RKO (cell line): ENCODE measurements around the gene KIAA1328.

Experiments used
- DNase-seq: peaks from one replicate; pipeline ENCODE4 v3.0.0-alpha.2; 2016; ENCODE audit warnings: low spot score

Gene KIAA1328

DNA sequence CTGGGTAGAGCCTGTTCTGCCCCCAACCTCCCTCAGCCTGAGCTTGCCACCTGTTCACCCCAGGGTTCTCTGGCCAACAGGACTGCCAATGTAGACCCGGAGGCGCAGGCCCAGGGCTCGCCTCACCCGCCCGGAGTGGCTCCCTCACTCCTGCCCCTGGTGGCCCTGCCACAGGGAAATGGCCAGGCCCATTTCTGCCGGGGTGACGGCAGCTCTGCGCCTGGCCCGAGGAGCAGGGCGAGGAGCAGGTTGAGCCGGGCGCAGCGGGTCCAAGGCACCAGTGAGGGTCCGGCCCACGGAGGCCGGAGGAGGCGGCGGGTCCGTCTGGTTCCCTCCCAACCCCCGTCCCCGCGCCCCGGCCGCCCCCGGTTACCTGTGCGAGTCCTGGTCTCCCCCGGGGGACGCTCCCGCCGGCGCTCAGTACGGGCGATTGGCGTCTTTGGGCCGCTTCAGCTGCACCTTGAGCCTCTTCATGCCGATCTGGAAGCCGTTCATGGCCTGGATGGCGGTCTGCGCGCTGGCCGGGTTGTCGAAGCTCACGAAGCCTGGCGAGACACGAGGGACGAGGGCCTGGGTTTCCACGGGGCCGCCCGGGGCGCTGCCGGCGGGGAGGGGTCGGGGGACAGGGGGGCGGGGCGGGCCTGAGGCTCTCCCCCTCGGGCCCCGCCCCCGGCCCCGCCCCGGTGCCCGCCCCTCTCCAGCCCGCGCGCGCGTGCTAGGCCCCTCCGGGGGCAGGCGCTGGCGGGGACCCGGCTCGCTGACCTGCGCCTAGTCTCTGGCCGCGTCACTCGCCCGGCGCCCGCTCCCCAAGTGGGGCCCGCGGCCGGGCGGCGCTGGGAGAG, 424.7 kb downstream of the KIAA1328 start:
- no peak for DNase-seq

DNA sequence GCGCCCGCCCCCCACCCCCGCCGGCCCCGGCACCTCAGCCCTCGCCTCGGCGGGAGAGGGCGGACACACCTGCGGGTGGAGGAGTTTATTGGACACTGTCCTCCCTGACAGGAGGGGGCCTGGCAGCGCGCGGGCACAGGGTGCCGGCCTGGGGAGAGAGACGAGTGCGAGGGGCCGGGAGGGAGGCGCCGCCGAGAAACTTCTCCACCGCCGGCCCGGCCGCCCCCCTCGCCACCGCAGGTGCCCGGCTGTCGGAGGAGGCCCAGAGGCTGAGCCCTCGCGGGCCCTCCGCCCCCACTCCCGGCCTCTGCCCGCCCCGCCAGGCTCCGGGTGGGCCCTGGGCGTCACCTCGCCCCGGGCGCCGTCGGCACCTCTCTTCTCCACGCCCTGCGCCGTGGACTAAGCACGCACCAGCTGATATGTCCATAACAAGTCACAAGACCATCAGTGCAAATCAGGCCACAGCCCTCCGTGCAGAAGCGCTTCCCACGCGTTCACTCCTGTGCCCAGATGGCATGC, 425.4 kb downstream of the KIAA1328 start:
- no peak for DNase-seq

DNA sequence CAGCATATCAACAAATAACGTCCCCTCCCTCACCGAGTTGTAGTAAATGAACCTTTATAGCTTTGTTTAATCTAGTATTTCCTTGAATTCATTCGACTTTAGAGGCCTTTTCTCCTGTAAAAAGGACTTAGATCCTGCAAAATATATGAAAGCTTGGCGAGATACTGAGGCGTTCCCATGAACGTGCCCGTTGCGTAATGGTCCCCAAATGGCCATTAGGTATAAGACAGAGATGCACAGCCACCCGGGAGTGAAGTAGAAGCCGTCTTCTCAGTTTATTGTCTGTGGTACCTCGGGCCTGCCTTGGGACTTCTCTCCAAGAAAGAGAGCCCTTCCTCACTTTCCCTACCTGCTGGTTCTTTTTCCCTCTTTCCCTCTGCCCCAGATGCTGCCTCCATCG, 426.0 kb downstream of the KIAA1328 start:
- no peak for DNase-seq

DNA sequence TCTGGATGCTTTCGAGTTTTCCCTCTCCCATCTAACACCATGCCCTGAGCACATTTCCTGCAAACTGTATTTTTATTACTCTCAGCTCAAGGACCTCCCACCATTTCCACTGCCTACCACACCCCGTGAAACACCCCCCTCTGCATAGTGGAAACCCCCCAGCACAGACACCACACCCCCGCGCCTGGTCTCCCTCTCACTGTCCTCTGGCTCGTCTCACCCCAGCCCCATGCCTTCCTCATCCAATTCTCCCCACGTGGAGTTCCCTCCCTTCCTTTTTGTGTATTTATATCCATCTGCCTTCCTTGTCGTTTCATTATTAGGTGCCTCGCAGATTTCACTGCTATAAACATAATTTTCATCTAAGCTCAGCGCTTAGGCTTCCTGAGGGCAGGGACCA, 429.2 kb downstream of the KIAA1328 start:
- DNase-seq = no peak

DNA sequence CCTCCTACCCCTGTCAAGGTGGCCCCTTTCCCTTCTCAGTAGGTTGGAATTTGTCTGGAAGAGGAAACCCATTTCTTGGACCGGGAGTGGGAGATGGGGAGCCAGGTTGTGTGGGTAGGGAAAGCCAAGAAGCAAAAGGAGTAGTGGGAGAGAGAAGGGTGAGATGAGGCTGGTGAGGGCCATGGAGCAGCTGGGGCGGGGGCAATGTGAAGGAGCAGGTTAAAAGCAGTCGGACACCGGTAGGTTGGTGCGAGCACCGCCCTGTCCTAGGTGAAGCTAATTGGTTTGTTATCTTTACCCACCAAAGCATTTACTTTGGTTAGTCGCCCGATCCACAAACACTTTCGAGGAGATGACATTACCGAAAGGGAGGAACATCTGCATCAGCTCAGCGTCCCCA, 429.9 kb downstream of the KIAA1328 start:
- DNase-seq = no peak

DNA sequence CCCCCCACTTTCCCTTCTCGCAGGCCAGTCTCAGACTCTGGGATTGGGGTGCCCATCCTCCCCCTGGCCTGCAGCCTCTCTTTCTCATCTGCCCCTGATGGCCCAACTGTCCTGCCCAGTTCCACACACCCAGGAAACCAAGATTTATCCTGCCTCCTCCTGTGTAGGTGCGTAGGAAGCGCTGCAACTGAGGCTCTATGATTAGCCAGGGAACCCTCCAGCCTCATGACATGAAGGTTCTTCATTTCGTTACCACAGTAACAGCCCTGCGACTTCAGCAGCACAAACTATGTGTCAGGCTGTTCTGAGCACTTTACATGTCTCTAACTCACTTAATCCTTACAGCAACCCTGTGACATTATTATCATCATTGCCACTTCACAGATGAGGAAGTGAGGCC, 430.8 kb downstream of the KIAA1328 start:
- DNase-seq = no peak

DNA sequence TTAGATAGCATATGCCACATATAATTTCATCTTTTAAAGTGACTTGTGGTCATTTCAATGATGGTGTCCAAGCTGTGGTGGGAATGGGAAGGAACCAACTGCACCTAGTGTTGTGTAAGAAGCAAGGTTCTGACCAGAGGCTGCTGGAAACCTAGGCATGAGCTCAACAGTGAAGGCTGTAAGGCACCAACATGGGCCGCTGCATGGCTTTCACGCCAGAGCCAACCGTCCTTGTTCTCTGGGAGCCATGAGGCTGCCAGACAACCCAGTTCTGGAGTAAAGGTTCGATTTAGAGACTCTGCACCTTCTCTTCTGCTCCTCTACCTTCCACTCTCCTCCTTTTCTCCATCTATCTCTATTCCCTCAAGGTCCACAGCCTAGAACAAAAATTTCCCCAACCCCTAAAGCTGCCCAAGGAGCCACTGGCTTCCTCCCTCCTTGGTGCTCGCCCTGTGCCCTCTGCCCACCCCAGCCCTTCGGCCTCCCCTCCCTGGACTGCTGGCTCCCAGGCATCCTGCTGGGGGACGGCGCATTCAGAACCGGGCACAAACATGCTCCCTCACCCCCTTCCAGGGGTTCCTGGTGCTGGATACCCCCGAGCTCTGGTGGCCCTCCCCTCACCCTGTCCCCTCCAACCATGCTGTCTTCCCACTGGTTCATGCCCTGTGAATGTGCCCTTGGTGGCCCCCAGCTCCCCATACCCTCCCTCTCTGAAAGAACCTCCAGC, 431.6 kb downstream of the KIAA1328 start:
- no peak for DNase-seq

DNA sequence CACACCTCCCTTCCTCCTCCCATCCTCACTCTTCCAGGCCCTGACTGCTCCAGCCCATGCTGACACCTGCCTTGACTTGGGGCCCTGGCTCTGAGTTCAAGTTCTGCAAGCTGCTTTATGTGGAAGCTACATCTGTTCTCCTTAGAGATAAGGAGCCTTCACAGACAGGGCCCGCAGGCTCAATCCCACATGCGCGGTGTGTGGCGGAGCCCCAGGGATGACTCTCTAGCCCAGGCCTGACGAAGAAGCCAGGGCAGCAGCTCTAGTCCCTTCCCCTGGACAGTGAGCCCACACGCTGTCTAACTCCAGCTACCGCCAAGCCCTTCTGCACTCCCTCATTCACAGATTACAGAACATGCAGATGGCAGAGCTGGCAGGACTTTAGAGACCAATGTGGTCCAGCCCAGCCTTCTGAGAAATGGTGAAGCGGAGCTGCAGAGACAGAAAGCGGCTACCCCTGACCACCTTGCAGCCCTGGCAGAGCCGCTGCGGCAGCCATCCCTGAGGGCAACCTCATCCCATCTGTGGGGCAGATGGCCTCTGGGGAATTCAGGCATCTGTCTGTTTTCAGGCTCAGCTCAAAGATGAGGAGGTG, 432.4 kb downstream of the KIAA1328 start:
- DNase-seq = no peak

DNA sequence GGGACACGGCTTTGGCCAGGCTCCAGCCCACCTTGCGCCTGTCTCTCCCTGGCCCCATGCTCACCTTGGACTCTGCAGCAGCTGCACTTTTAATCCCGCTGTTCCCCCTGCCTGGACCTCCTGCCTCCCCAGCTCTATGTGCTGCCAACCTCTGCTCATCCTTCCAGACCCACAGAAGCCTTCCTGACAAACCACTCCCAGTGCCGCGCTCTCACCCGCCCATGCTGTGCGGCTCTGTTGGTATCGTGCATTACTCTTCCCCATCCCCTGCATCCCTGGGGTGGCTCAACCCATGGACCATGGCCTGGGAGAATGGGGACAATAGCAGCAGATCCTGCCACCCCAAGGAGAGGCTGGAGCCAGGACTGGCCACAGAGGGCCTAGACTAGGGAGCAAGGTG, 433.1 kb downstream of the KIAA1328 start:
- no peak for DNase-seq

DNA sequence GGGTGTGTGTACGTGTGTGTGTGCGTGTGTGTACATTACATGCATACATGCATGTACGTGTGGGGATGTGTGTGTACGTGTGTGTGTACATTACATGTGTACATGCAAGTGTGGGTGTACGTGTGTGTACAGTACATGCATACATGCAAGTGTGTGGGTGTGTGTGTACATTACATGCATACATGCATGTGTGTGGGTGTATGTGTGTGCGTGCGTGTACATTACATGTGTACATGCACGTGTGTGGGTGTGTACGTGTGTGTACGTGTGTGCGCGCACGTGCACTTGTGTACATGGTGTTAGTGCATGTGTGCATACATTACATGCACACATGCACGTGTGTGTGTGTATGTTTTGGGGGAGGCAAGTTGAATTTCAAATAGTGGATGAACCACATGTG, 436.0 kb downstream of the KIAA1328 start:
- no peak for DNase-seq

DNA sequence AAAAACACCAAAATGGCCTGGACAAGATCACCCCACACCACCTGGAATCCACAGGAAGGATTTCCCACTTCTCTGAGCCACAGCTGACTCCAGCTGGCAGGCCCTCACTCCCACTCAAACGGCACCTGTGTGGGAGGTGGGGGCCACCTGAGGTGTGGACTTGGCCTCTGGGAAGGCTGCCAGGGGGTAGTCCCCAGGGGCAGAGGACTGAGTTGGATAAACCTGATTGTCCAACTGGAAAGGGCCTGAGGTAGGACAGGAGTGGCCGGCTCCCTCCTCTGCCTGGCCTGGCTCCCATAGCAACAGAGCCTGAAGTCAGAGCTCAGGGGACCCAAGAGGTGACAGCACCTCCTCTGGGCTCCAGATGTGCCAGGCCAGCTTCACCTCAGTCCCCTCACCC, 436.5 kb downstream of the KIAA1328 start:
- DNase-seq = no peak

DNA sequence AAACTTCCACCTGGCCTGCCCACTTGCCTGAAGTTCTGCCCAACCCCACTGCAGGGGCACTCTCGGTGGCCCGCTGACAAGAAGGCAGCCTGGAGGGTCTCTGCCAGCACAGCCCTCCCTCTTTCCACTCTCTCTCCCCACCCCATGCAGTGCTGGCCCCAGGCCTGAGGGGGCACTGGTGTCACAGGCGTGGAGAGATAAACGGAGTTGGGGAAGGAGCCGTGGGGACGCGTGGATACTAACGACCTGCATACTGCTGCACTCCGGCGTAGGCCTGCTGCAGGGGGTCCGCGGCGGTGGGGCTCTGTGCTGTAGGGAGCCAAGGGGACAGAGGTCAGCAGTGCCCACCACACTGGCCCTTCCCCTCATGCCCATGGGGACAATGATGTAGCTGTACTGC, 437.4 kb downstream of the KIAA1328 start:
- DNase-seq = no peak

DNA sequence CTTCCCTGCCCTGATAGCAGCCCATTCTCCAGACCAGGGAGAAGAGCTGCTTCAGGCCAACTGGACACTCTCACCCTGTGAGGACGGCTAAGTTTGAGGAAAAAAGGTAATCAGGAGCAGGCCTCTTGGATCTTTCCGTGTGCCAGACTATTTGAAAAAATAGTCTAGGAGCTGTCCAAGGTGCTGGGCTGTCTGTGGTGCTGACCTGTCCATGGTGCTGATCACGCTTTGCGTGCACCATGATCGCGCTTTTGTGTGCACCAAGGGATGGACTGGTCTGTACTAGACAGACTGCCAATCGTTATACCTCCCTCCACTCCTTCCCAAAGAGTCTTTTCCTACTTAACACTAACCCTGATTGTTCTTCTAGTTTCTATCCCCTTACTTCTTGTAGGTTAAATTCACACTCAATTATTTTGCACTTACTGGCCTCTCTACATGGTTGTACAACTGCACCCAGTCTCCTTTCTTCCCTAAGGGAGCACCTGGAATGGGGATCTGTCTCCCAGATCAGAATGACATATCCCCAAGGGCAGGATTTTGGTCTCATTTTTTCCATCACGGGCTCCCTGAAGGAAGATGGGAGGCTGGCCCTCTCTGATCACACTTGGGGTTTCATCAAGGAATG, 441.2 kb downstream of the KIAA1328 start:
- DNase-seq = peak; percentile 50

DNA sequence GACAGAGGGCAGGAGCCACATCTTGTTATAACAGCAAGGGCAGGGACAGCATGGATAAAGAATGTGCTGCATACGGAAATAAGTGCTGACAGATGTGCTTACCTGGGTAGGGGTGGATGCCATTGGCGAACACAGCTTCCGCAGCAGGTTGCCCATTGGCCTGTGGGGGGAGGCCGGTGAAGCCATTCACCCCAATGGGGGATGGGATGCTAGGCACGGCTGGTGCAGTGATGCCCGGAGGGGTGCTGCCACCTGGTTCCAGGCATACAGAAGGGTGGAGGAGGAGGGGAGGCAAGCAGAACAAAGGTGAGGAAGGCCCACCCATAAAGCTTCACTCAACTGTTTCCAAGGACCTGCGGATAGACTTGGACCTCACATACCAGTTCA, 441.7 kb downstream of the KIAA1328 start:
- DNase-seq = no peak

DNA sequence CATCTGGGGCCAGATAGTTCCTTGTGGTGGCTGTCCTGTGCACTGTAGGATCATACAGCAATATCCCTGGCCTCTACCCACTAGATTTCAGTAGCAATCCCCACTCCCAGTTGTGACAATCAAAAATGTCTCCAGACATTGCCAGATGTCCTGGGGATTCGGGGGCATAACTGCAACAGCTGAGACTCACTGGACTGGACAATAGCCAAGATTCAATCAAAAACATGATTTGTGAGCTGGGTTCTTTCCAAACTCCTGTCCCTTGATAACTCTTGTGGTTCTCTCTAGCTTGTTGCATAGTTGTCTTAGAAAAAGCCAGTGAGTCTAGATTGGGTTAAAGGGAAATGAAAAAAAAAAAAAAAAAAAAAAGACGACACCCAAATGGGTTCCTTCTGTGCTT, 443.3 kb downstream of the KIAA1328 start:
- no peak for DNase-seq

DNA sequence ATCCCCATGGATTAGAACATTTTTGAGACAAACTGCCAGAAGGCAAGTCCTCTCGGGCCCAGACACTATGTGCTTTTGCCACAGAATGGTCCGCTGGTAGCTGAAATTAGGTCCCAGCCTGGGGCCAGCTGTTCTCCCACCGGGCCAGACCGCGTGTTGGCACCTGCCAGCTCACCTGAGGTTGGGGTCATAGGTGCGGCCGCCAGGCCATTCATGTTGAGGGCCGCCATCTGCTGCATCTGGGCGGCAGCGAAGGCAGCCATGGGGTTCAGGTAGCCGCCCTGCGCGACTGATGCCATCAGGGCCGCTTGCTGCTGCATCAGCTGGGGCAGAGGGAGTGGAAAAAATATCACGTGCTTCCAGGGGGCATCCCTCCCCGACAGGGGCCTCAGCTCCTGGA, 443.9 kb downstream of the KIAA1328 start:
- no peak for DNase-seq

DNA sequence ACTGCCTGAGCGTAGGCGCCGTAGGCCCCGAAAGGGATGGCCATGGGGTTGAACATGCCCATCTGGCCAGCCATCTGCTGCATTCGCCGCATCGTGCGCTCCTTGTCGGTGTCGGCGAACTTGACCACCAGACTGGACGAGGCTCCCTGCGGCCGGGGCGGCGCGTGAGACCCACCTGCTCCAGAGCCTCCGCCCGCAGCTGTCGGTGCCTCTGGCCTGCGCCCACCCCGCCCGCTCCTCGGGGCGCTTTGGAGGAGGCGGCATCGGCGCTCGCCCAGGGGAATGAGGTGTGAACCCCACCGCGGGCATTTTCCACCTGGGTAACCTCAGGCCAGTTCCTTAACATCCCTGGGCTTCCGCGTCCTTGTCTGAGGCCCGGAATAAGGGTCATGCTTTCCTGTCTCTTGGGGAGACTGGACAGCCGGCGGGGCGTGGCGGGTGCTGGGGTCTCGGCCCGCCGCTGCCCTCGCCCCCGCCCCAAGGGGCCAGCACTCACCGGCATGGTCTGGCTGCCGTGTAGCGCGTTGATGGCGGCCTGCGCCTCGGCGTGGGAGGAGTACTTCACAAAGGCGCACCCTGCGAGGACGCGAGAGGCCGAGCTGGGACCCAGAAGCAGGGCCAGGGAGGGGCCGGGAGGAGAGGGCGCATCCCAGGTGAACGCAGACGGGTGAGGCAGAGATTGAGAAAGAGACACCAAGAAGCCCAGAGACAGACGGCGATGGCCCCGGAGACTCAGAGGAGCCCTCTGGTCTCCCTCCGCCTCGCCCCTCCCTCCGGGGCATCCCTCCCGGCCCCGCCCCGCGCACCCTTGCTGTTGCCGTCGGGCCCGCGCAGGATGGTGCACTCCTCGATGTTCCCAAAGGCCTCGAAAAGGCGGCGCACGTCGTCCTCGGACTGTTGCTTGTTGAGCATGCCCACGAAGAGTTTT, 445.6 kb downstream of the KIAA1328 start:
- DNase-seq = no peak

DNA sequence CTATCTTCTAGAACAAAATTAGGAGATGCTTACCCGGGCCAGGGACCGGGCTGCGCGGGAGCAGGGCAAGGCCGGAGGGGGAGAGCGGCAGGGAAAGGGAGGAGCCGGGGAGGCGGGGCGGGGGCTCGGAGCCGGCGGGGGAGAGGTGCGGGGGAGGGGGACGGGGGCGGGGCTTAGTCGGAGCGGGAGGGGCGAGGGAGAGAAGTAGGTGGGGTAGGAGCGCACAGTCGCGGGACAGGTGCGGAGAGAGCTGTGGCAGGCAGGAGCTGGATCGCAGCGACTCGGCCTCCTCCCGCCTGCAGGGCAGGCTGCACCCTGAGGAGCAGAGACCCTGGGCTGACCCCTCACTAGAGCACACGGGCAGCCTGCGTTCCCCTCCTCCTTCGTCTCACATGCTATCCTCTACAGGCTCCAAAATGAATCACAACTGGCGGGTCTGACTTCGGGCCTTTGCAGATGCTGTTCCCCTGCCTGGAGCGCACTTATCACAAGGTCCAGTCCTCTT, 446.4 kb downstream of the KIAA1328 start:
- no peak for DNase-seq

DNA sequence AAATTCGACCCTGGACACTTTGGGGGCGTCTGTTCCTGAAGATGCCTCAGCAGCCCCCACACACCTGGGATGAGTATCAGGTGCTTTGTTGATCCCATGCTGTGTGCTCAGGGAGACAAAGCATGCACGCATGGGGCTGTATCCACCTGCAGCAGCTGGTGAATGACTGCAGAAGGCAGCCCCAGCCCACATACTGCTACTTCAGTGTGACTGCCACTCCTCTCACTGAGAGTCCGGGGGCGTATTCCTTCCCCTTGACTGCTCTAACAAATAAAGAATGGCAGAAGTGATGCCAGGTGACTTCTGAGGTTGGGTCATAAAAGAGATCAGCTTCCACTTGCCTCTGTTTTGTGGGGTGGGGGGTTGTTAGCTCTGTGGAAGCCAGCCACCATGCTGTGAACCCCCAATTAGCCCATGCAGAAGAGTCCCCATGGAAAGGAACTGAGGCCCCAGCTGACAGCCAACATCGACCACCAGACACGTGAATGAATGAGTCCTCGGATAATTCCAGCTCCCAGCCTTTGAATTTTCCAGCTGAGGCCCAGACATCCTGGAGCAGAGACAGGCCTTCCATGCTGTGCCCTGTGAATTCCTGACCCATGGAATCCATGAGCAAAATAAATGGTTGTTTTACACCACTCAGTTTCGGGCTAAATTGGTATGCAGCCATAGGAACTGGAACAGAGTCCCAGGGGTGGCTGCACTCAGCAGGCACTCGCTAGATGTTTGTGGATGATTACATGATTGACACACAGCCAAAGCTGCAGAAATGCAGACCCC, 447.4 kb downstream of the KIAA1328 start:
- DNase-seq = no peak

DNA sequence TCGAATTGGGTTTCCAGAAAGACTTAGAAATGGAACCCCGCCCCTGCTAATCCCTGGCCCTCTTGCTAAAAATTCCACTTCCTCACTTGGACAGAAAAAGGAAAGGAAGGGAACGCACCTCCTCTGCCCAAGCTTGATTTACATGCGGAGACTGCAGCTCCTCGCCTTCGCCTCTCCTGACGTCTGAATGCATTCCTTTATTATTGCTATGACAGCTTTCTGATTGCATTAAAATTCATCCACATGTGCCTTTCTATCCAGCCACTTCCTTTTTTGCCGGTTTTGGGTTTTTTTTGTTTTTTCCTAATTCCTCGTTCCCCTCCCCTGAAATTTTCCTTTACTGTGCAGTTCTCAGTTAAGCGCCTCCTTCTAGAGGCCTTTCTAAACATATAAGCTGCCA, 448.9 kb downstream of the KIAA1328 start:
- DNase-seq = no peak
